ENCODE measurements around the gene PLOD3.

GRCh38 chr7:101248276-101248675 lies 30.9 kb upstream of the PLOD3 start:
- TF ChIP-seq CTCF (IDR thresholded peaks at IDR 0.05; ENCODE audit: extremely low read depth in 1 of 2, insufficient read depth in 1 of 2, low read depth in 1 of 2, low read length in 2 of 2) (no peak), EZH2 (IDR thresholded peaks at IDR 0.05; ENCODE audit: borderline replicate concordance, low read depth, low read length, severe bottlenecking) (no peak), MAX (IDR thresholded peaks at IDR 0.05; ENCODE audit: insufficient read depth, insufficient read length) (no peak), JUN (IDR thresholded peaks at IDR 0.05; ENCODE audit: borderline replicate concordance, insufficient read depth, insufficient read length, low read depth) (no peak), POLR2AphosphoS5 (IDR thresholded peaks at IDR 0.05; ENCODE audit: insufficient read depth, low read depth, low read length) (no peak), POLR2A (IDR thresholded peaks at IDR 0.05; ENCODE audit: low read depth, low read length) (no peak), GATA2 (IDR thresholded peaks at IDR 0.05; ENCODE audit: insufficient read depth, insufficient read length, low read depth, low read length) (no peak)
